HUES6 (cell line): ENCODE data around the gene SCD5.

Source experiments
- H3K27ac ChIP-seq: 2 replicates; pipeline ENCODE4 v1.7.0; 2013; ENCODE audit warnings: low read depth, mild to moderate bottlenecking, low read length, inconsistent platforms
- H3K27me3 ChIP-seq: 2 replicates; pipeline ENCODE4 v1.6.1; 2013; ENCODE audit warnings: low read length; ENCODE audit not compliant: control insufficient read depth, insufficient read depth
- H3K36me3 ChIP-seq: 2 replicates; pipeline ENCODE4 v1.6.1; 2013; ENCODE audit warnings: low read length; ENCODE audit not compliant: control insufficient read depth, insufficient read depth
- H3K4me1 ChIP-seq: 2 replicates; pipeline ENCODE4 v1.6.1; 2013; ENCODE audit warnings: low read length; ENCODE audit not compliant: control insufficient read depth, insufficient read depth
- H3K4me3 ChIP-seq: 2 replicates; pipeline ENCODE4 v1.5.1; 2013; ENCODE audit warnings: low read depth, low read length
- H3K9ac ChIP-seq: one replicate; pipeline ENCODE4 v1.6.1; 2013; ENCODE audit warnings: mild to moderate bottlenecking, low read length
- H3K9me3 ChIP-seq: 2 replicates; pipeline ENCODE4 v1.6.1; 2013; ENCODE audit warnings: low read depth, low read length; ENCODE audit not compliant: control insufficient read depth, insufficient read depth

Gene SCD5

GRCh38 chr4:82718162-82718940, 80.2 kb downstream of the SCD5 start:
- Histone ChIP-seq H3K36me3 (no peaks in the 10 kb centered on the region), H3K27me3 (peaks cover 13% of the 10 kb centered on the region; the same call in 1 of the 2 replicates), H3K27ac (no peak overlapping the region), H3K4me3 (no peak overlapping the region), H3K9me3 (no peaks in the 10 kb centered on the region), H3K9ac (no peak overlapping the region), H3K4me1 (peaks cover 8% of the 10 kb centered on the region; the same call in 1 of the 2 replicates)

DNA sequence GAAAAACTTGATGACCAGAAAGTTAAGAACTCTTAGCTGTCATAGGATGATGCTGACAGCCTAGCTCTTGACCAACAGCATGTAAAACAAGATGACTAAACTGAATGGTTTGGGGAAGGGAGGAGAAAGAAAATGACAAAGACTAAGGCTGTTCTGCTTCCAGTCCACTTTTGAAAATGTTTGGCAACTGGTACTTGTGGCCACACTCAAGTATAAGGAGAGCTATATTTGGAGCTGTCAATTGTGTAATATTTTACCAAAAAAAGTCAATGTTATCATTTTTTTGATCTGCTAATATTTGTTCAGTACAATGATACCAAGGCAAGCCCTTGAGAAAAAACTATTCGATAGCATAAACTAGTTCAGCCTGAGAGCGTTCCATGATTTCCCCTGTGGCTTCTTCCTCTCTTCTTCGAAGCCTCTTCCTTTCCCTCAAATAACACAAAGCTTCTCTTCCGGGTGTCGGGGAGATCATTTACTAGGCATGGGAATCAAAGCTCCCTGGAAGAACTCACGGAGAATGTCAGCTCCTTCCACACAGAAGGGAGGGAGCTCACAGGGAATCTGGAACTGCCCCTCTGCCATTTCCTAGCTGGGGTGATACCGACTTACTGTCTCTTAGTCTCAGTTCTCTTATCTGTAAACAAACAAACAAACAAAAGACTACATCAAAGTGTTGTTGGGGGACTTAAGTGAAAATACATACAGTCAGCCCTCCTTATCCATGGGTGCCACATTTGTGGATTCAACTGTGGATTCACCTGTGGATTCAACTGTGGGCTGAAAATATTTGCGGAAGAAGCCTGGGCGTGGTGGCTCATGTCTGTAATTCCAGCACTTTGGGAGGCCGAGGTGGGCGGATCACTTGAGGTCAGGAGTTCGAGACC, 82.6 kb downstream of the SCD5 start:
- Histone ChIP-seq H3K36me3 (no peaks in the 10 kb centered on the region), H3K27me3 (peaks cover 22% of the 10 kb centered on the region), H3K9me3 (no peaks in the 10 kb centered on the region), H3K27ac (no peak overlapping the region), H3K9ac (peak overlapping the region; percentile 10), H3K4me3 (no peak overlapping the region), H3K4me1 (peaks cover 12% of the 10 kb centered on the region; the same call in 1 of the 2 replicates)

DNA sequence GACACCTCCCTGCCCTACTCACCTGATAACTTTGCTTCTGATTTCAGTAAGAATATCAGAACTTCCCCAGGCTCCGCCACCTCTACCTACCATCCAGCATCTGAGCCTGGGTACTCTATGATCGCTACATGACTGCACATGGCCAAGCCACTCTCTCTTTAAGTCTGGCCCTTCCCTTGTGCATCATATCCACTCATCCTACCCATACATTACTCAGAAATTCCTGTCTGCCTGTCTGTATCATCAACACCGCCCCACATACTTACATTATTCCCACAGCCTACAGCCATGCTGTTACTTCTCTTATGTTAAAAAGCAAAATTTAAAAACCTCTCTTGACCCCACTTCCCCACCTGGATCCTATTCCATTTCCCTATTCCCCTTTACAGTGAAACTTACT, 84.7 kb downstream of the SCD5 start:
- Histone ChIP-seq H3K9me3 (no peaks in the 10 kb centered on the region), H3K27me3 (peaks cover 22% of the 10 kb centered on the region), H3K36me3 (no peaks in the 10 kb centered on the region), H3K27ac (no peak overlapping the region), H3K4me1 (peaks cover 24% of the 10 kb centered on the region), H3K9ac (no peak overlapping the region), H3K4me3 (no peak overlapping the region)

DNA sequence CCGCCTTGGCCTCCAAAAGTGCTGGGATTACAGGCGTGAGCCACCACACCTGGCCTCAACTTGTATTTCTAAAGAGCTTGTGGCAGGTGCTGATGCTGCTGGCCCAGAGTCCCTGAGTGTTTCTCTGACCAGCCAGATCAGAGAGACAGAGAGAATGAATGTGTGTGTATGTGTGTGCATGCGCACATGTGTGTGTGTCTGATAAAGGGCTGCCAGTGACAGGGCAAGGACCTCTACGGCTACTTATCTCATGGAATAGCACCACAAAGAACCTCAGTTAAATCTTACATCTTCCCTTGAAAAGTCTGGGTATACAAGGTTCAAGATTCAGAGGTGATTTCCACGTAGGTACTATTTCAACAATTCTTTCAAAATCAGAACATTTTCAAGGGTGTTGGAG, 86.0 kb downstream of the SCD5 start:
- Histone ChIP-seq H3K27me3 (peaks cover 22% of the 10 kb centered on the region), H3K36me3 (no peaks in the 10 kb centered on the region), H3K27ac (no peak overlapping the region), H3K9ac (no peak overlapping the region), H3K9me3 (no peaks in the 10 kb centered on the region), H3K4me1 (peaks cover 24% of the 10 kb centered on the region), H3K4me3 (no peak overlapping the region)

GRCh38 chr4:82711158-82711785, 87.3 kb downstream of the SCD5 start:
- Histone ChIP-seq H3K36me3 (no peaks in the 10 kb centered on the region), H3K9ac (no peak overlapping the region), H3K4me3 (no peak overlapping the region), H3K27ac (no peak overlapping the region), H3K27me3 (peaks cover 22% of the 10 kb centered on the region), H3K4me1 (peaks cover 24% of the 10 kb centered on the region), H3K9me3 (no peaks in the 10 kb centered on the region)

DNA sequence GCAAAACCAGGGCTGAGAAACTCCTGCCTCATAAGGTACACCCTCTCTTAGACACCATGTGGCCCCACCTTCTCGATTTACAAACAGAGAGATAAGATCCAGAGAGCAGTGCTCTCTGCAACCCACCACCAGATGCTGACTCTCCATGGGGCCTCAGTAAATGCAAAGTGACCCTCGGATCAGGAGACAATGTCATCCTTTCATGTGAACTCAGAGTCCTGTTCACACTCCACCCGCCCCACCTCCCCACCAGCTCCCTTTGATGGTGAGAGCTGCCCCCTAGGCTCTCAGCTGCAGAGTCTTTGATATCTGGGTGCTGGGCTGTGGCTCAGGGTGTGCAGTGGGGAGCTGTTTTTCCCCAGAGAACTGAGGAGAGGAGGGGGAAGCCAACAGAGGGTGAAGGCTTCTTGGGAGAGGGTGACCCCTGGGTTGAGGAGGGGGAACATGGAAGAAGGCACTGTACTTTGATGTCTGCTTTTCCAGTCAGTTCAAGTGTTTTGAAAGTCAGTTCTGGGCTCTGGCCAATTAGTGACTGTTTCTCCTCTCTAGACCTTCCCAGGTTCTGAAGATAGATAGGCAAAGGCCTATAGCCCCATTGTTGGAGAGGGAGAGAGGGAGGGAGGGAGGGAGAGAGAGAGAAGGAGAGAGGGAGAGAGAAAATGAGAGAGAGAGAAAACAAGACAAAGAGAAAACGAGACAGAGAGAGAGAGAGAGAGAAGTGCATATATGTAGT, 88.2 kb downstream of the SCD5 start:
- Histone ChIP-seq H3K4me3 (no peak overlapping the region), H3K27me3 (peaks cover 22% of the 10 kb centered on the region), H3K9ac (peak overlapping the region; percentile 27), H3K4me1 (peaks cover 18% of the 10 kb centered on the region), H3K27ac (no peak overlapping the region), H3K9me3 (no peaks in the 10 kb centered on the region), H3K36me3 (no peaks in the 10 kb centered on the region)

DNA sequence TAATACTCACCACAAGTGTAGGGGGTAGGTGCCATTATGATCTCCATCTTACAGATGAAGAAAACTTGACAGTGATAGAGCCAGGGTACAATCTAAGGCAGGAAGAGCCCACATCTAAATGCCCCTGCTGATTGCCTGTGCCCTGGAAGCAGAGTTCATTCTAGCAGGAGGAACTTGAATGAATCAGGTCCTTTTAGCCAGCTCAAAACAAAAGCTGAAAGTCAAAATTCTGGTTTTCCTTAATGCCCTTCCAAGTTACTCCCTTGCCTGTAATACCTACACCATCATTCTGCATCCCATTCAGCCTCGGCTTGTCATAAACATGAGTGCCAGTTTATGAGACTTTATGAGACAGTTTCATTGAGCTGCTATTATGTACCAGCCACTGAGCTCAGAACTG, 89.6 kb downstream of the SCD5 start:
- no peaks in the 10 kb centered on the region for H3K9me3 ChIP-seq
- H3K4me1 ChIP-seq, result peaks cover 18% of the 10 kb centered on the region
- H3K27ac ChIP-seq, result no peak overlapping the region
- H3K4me3 ChIP-seq, result no peak overlapping the region
- no peak overlapping the region for H3K9ac ChIP-seq
- peaks cover 15% of the 10 kb centered on the region for H3K27me3 ChIP-seq
- H3K36me3 ChIP-seq, result no peaks in the 10 kb centered on the region

- H3K27ac ChIP-seq, result no peak overlapping the region
- H3K4me1 ChIP-seq, result peaks cover 18% of the 10 kb centered on the region
- no peaks in the 10 kb centered on the region for H3K36me3 ChIP-seq
- H3K9ac ChIP-seq, result no peak overlapping the region
- no peak overlapping the region for H3K4me3 ChIP-seq
- H3K27me3 ChIP-seq, result no peaks in the 10 kb centered on the region
- no peaks in the 10 kb centered on the region for H3K9me3 ChIP-seq
These were observed 92.1 kb downstream of the SCD5 start for GRCh38 chr4:82706349-82707000.

DNA sequence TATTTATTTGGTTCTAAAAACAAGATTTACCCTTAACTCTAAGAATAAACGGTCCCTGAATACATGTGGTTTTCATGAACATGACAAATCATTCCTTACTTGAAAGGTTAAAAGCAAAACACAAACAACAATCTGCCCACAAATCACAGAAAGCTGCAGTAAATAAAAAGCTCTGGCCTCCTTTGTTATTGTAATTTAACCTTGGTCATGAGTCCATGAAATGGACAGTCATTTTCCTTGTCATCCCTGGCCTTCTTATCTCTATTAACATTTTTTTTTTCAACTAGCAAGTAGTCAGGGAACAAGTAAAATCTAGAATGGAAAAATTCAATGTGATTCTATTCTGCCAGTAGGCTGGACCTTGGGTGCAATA, 92.7 kb downstream of the SCD5 start:
- no peaks in the 10 kb centered on the region for H3K9me3 ChIP-seq
- H3K36me3 ChIP-seq, result no peaks in the 10 kb centered on the region
- no peaks in the 10 kb centered on the region for H3K27me3 ChIP-seq
- no peak overlapping the region for H3K27ac ChIP-seq
- peaks cover 14% of the 10 kb centered on the region for H3K4me1 ChIP-seq
- no peak overlapping the region for H3K9ac ChIP-seq
- no peak overlapping the region for H3K4me3 ChIP-seq

GRCh38 chr4:82705169-82705927, 93.2 kb downstream of the SCD5 start:
- H3K27ac ChIP-seq, result no peak overlapping the region
- H3K4me1 ChIP-seq, result peaks cover 9% of the 10 kb centered on the region
- H3K4me3 ChIP-seq, result no peak overlapping the region
- no peaks in the 10 kb centered on the region for H3K27me3 ChIP-seq
- no peaks in the 10 kb centered on the region for H3K36me3 ChIP-seq
- no peak overlapping the region for H3K9ac ChIP-seq
- H3K9me3 ChIP-seq, result no peaks in the 10 kb centered on the region
